ENCODE data around the gene LETM1. TPM values are rescaled to one million over a fixed set of nuclear protein-coding genes. Genes with fewer than 3 reads are reported as not detected.

Gene LETM1
- polyA plus RNA-seq, 1 donor (not counting 4 experiments of a cell fraction or from before 2014, with no cell fraction given): 25.6 TPM

- FAIRE-seq (no peak), DNase-seq (ENCODE audit: low read depth, low spot score) (no peak)
- H3K79me2 ChIP-seq (ENCODE audit: control insufficient read depth, insufficient read depth, low read length): no peaks in the 10 kb centered on the region
- dilution Hi-C loops (cut with MboI; ENCODE audit: extremely low pct_ligation_motif_present, low sequenced_read_pairs): no loop called here
- H4K20me1 ChIP-seq (ENCODE audit: control insufficient read depth, extremely low read depth, insufficient read depth, low read length): peaks cover 6% of the 10 kb centered on the region
- TF ChIP-seq CTCF (optimal IDR thresholded peaks at IDR 0.05 in 1 of 3, IDR thresholded peaks at IDR 0.05 in 1 of 3, conservative IDR thresholded peaks at IDR 0.05 in 1 of 3; ENCODE audit: extremely low read depth in 1 of 3, insufficient read depth in 2 of 3, low read length in 3 of 3) (no peak), EZH2 (IDR thresholded peaks at IDR 0.05; ENCODE audit: low read length) (no peak)
- peaks cover 32 to 42% of the 10 kb centered on the region in 2 experiments for H3K36me3 ChIP-seq (ENCODE audit: control insufficient read depth in 2 of 2, extremely low read depth in 1 of 2, insufficient read depth in 2 of 2, low read length in 2 of 2)
- no peak overlapping the region for H2AFZ ChIP-seq (ENCODE audit: control insufficient read depth, low read length)
- H3K4me2 ChIP-seq (ENCODE audit: control insufficient read depth, extremely low read depth, insufficient read depth, low read depth, low read length): no peak overlapping the region
- no peaks in the 10 kb centered on the region for H3K9me3 ChIP-seq (ENCODE audit: control insufficient read depth, low read depth, low read length)
- H3K4me1 ChIP-seq (ENCODE audit: control insufficient read depth, extremely low read depth, insufficient read depth, low read length): no peaks in the 10 kb centered on the region
- H3K9ac ChIP-seq (ENCODE audit: control insufficient read depth, extremely low read depth, insufficient read depth, low read length): no peak overlapping the region
- H3K4me3 ChIP-seq (ENCODE audit: control insufficient read depth in 2 of 3, extremely low read depth in 1 of 3, insufficient read depth in 2 of 3, low read depth in 1 of 3, low read length in 3 of 3): no peak overlapping the region
- no peaks in the 10 kb centered on the region for H3K9me1 ChIP-seq (ENCODE audit: control insufficient read depth, extremely low read depth, insufficient read depth, low read length)
- H3K27me3 ChIP-seq (ENCODE audit: control insufficient read depth, extremely low read depth, insufficient read depth, low read length): no peaks in the 10 kb centered on the region
- no peak overlapping the region for H3K27ac ChIP-seq (ENCODE audit: control insufficient read depth, insufficient read depth, low read length)
Observed at GRCh38 chr4:1814453-1814852, 41.5 kb downstream of the LETM1 start.

- dilution Hi-C loops (cut with MboI; ENCODE audit: extremely low pct_ligation_motif_present, low sequenced_read_pairs): no loop called here
- no peak for DNase-seq (ENCODE audit: low read depth, low spot score)
- Histone ChIP-seq H3K4me1 (ENCODE audit: control insufficient read depth, extremely low read depth, insufficient read depth, low read length) (no peaks in the 10 kb centered on the region), H3K9ac (ENCODE audit: control insufficient read depth, extremely low read depth, insufficient read depth, low read length) (no peak overlapping the region), H3K9me3 (ENCODE audit: control insufficient read depth, low read depth, low read length) (no peaks in the 10 kb centered on the region), H3K27ac (ENCODE audit: control insufficient read depth, insufficient read depth, low read length) (no peak overlapping the region), H3K4me3 (ENCODE audit: control insufficient read depth in 2 of 3, extremely low read depth in 1 of 3, insufficient read depth in 2 of 3, low read depth in 1 of 3, low read length in 3 of 3) (no peak overlapping the region), H2AFZ (ENCODE audit: control insufficient read depth, low read length) (no peak overlapping the region), H4K20me1 (ENCODE audit: control insufficient read depth, extremely low read depth, insufficient read depth, low read length) (peaks cover 8% of the 10 kb centered on the region), H3K4me2 (ENCODE audit: control insufficient read depth, extremely low read depth, insufficient read depth, low read depth, low read length) (no peak overlapping the region), H3K79me2 (ENCODE audit: control insufficient read depth, insufficient read depth, low read length) (no peaks in the 10 kb centered on the region), H3K36me3 (ENCODE audit: control insufficient read depth in 2 of 2, extremely low read depth in 1 of 2, insufficient read depth in 2 of 2, low read length in 2 of 2) (peaks cover 28 to 39% of the 10 kb centered on the region in 2 experiments), H3K27me3 (ENCODE audit: control insufficient read depth, extremely low read depth, insufficient read depth, low read length) (no peaks in the 10 kb centered on the region), H3K9me1 (ENCODE audit: control insufficient read depth, extremely low read depth, insufficient read depth, low read length) (no peaks in the 10 kb centered on the region)
- no peak for FAIRE-seq
- TF ChIP-seq EZH2 (IDR thresholded peaks at IDR 0.05; ENCODE audit: low read length) (no peak), CTCF (optimal IDR thresholded peaks at IDR 0.05 in 1 of 3, IDR thresholded peaks at IDR 0.05 in 1 of 3, conservative IDR thresholded peaks at IDR 0.05 in 1 of 3; ENCODE audit: extremely low read depth in 1 of 3, insufficient read depth in 2 of 3, low read length in 3 of 3) (no peak)
Observed at GRCh38 chr4:1813915-1814314, 42.0 kb downstream of the LETM1 start.

Measured in keratinocyte (primary cell).